HG03159 (cell line): ENCODE data around the gene KCNAB1.
"Not testable (repeated sequence)": the region's sequence is repeated elsewhere in the genome, so short reads cannot be mapped to it uniquely, and the experiment has no call there.

Experiments
- ATAC-seq: cut with Tn5 transposase; IDR thresholded peaks from one replicate; pipeline ENCODE4 v1.9.1; 2021; ENCODE audit warnings: mild to moderate bottlenecking, moderate library complexity; ENCODE audit not compliant: unreplicated experiment

The KCNAB1 gene

DNA sequence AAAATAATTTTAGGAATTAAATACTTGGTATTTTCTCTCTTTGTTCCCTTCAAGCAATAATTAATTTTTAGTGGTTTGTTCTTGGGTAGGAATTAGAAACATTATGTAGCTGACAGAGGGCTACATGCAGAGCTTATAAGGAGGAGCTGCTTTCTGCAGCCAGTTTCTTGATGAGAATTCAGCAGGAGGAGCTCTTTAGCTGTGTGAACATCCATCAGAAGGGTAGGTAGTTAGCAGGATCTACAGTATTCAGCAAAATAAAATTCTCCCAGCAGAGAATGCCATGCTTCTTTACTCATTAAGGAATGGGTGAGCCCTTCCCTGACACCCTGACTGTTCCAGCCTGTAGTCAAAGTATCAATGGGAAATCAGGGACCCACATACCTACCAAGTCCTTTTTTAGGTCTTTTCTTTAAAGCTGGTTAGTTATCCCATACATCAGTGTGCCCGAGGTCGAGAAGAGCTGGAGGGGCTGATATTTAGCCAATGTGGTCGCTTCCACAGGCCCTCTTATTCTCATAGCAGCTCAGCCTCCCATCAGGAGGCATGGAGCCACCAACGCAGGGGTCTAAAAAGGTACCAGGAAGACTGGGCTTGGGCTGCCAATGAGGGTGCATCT, 54.0 kb downstream of the KCNAB1 start:
- no peak for ATAC-seq

DNA sequence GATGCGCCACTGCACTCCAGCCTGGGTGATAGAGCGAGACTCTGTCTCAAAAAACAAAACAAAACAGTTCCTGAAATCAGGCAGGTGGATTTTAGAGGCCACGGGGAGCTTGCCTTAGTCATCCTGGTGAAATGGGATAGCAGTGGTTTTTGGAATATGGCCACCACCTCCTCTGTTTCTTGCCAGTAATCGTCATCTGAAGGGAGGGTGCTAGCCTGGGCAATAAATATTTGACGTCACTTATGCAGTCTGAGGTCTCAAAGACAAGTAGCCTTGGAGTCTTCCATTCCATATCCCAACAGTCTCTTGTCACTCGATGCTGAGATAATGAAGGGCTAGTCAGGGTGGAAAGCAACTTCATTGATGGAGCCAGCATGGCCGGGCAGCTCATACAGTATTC, 55.2 kb downstream of the KCNAB1 start:
- ATAC-seq = no peak

DNA sequence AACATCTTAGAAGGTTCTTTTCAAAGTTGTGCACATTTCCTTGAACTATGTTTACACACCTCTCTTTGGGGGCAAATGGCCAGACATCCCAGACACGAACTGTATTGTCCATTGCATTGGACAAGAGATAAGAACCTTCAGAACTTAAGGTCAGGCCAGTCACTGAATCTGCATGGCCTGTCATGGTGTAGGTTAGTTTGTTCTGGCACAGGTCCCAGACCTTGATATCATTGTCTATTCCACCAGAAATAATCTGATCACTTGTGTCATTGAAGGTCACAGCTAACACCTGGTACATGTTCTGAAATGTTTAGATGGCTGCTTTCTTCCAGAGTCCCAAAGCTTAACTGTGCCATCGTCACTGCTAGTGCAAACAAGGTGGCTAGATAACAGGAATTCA, 55.7 kb downstream of the KCNAB1 start:
- no peak for ATAC-seq

DNA sequence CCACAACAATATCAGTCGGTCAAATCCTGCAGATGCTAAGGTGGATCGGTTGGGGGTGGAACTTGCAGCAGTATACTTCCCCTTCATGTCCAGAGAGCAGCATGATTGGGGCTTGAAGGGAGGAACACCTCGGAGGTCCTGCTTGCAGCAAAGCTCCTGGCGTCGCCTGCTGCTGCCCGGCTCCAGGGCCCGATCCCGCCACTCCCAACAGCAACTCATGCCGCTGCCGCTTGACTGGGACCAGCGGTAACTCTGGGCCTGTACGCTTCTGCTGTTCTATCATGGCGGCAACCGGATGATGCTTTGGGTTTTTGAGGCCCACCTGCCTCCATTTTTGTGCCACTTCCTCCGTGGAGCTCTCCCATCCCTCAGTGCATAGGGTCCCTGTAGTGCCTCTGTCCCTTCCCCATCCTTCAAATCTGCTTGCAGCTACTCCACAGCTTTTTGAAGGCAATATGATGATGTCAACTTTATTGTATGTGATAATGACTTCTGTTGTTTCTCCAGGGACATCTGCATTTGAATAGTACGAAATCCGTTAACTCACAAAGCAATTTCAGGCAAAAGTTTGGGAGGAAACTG, 56.3 kb downstream of the KCNAB1 start:
- ATAC-seq = no peak

DNA sequence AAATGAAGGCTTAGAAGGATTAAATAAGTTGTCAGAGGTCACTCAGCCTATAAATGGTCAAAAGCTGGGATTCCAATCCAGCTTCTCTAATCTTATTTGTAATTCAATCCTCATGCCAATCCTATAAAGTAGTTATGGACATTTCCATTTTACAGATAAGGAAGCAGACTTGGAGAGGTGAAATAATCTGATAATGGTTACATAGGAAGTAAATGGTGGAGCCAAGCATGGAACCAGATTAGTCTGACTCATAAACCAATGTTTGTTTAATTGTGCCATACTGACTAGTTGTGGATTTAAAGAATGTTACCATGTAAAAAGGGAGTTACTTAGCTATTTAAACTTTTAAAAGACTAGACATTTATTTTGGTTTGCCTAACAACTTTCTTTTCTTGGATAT, 59.7 kb downstream of the KCNAB1 start:
- no peak for ATAC-seq

DNA sequence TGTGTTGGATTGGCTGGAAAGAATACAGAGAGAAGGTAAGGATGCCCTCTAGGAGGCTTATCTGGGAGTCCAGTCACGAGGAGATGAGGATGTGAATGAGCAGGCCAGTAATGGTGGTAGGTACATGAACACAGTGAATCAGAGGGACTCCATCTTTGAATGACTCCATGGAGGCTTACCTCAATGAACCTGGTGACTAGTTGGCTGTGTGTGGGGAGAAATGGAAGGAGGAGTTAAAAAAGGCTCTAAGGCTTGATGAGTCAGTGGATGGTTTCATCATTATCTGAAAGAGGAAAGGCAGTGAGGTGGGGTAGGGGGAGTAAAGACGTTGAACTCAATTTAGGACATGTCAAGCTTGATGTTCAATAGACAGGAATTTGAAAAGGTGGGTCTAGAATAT, 61.1 kb downstream of the KCNAB1 start:
- ATAC-seq = no peak

DNA sequence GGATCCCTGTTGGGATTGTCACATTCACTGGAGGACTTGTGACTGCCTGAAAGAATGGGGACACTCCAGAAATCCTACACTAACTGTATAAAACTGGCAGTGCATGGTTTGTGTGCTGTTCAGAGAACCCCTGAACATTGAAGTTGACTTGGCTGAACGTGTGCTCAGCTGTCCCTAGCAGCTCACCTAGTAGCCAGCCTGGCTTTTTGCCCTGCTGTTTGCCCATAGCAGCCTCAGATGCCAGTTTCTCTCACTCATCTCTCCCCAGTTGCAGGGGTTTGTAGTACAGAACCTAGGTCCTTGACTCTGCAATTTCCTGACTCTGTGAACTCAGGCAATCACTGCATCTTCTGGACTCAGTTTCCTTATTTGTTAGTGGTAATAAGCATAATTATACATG, 63.0 kb downstream of the KCNAB1 start:
- ATAC-seq = no peak

DNA sequence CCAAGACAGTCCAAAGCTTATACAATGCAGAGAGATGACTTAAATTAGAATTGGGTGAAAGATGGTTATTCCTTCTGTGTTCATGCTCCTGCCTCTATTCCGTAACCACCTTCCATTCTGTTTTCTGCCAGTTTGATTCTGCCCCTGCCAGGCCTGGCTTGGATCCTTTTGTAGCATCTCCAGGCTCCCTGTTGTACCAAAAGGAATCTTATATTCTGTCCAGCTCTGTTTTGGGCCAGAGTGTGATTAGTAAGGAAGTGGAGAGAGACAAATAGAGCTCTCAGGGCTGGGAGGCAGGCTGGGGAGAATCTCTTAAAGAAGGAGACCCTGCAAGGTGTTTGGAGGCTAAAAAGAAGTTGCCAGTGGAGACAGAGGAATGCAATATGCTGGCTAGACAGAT, 63.8 kb downstream of the KCNAB1 start:
- ATAC-seq = no peak

DNA sequence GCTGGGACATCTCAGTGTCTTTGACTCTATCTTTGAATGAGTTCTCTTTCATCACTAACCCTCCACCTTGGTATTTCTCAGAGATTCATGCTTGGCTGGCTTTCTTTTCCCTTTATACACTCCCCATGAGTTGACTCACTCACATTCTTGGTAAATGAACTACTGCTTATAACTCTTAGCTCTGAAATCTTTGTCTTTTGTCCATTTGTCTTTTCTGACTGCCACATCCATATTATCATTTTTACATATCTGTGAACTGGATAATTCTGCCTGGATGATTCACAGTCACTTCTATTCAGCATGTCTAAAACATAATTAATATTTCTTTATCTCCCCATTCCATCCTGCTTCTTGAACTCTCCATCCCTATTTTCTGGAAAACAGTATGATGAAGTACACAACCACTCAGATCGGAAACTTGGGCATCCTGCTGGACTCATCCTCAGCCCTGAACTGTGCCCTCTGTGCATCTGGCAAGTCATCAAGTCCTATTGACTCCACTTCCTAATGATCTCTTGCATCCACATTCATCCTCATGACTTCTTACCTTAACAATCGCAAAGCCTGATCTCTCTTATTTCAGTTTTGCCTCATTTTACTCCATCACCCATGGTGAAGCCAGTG, 66.9 kb downstream of the KCNAB1 start:
- no peak for ATAC-seq

DNA sequence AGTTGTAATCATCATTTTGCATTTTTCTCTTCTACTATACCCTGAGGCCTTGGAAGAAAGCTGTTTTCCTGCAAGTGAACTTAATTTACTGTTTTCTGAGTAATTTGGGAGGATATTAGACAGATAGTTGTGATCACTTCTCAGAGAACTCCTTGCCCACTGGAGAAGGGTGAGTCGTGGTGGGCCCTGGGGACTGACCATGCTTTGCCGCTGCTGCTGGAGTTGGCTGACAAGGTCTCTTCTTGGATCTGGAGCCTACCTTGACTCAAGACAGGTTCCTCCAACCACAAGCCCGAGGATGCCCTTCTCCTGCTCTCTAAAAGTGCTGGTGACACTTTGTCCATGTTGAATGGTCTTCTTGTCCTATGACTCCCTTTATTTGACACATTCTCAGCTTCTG, 68.4 kb downstream of the KCNAB1 start:
- no peak for ATAC-seq

DNA sequence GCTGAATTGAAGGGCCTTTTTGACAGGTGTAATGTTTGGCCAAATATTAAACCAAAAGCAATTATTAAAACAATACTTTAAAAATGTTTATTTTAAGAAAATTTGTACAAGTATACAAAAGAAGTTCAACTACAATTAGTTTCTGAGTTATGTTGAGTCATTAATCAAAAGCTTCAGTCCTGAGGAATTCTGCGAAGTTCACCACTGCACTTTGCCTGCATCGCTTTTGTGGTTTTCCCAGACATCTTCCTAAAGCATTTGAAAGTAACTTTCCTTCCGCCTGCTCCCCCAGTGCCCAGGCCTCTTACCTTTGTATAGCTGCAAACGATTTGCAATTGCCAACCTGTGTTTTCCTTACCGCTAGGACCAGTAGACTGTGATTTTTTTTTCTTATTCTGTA, 69.5 kb downstream of the KCNAB1 start:
- no peak for ATAC-seq

DNA sequence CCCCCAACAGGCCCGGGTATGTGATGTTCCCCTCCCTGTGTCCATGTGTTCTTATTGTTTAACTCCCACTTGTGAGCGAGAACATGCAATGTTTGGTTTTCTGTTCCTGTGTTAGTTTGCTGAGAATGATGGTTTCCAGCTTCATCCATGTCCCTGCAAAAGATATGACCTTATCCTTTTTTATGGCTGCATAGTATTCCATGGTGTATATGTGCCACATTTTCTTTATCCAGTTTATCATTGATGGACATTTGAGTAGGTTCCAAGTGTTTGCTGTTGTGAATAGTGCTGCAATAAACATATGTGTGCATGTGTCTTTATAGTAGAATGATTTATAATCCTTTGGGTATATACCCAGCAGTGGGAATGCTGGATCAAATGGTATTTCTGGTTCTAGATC, 74.6 kb downstream of the KCNAB1 start:
- not testable (repeated sequence) for ATAC-seq

DNA sequence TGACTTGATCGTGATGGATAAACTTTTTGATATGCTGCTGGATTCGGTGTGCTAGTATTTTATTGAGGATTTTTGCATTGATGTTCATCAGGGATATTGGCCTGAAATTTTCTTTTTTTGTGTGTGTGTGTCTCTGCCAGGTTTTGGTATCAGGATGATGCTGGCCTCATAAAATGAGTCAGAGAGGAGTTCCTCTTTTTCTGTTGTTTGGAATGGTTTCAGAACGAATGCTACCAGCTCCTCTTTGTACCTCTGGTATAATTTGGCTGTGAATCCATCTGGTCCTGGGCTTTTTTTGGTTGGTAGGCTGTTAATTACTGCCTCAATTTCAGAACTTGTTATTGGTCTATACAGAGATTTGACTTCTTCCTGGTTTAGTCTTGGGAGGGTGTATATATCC, 76.8 kb downstream of the KCNAB1 start:
- not testable (repeated sequence) for ATAC-seq

DNA sequence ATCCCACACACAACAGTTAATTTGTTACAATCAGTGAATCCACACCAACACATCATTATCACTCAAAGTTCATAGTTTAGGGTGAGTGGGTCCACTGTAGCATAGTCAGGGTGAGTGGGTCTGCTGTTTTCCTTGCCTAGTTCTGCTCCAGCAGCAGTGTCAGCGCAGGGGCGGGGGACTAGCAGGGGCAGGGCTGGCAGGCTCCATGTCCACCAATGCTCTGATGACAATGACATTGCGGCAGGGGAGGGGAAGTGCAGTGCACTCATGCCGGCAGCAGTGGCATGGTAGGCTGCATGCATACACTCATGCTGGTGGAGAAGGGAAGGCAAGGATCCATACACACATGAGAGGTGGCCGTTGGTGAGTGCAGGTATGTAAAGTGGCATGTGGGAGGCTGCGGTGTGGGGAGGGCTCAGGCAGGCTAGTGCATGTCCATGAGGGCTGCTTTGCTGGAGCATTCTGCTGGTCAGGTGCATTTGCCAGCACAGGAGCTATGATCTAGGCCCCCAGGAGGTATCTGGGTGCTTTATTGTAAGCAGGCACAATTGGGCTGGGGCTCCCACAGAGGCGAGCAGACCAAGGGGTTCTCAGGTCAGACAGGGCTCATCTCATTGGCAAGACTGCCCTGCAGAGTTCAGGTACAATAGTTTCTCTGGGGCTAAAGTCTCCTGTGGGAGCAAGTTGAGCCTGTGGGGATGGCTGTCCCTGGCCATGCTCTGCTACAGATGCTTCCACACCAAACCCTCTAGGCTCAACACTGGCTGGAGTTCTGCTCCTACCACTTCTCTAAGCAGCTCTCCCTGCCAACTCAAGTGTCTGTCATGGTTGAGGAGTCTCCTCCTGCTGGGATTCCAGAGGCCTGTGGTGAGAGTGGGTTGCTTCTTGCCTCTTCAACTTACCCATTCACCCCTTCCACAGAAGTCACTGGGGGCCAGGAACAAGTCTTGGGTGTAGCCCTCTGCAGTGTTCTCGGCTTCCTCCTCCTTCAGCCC, 81.3 kb downstream of the KCNAB1 start:
- no peak for ATAC-seq

DNA sequence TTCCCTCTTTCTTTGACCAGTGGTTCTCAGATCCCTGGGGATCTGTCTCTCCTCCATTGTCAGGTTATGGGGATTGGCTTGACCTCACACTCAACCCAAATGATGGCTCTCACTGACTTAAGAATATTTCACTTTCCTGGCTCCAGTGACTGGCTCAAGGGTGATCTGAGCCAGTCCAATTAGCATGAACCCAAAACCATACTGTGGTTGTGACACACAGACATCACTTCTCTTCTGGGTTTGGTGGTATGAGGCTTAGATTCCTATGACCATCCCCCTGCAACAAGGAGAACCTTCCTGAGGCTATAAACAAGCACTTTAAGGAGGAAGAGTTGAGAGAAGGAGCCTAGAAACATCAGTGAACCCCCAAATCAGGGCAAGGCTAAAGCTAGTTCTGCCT, 85.8 kb downstream of the KCNAB1 start:
- ATAC-seq = no peak

DNA sequence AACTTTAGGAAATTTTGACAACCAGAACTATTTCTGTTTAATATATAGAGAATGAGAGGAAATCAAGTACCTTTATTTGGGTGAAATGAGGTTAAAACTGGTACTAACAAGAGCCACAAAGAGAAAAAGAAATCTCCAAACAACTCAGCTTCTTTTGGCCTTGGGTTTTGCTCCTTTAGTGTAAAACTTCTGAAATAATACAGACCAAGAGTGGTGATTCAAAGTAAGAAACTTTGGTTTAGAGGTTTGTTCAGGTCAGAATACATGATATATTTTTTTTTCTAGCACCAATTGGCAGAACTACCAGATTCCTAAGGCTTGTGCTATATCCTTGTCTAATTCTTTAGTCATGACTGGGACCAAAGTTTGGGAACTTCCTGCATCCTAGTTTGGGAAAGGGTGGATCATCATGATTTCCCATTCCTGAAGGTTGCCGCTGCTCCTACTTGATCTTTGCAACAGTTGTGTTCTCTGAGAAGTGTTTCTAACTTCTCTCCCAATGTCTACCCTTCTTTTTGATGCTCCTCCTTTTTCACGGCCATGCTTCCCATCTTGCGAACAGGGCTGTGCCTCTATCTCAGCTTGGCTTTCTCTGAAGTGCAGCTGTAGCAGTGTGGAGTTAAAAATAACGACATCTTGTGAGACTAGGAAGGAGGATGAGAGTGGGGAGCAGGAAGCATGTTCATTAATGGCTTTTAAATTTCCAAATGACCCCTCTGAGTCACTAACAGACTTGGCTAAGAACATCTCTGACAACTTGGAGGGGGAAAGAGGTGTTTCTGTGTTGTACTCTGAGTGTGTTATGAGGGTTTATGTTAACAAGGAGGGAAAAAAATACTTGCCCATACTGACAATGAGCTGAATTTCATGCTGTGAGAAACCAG, 87.7 kb downstream of the KCNAB1 start:
- ATAC-seq = no peak

DNA sequence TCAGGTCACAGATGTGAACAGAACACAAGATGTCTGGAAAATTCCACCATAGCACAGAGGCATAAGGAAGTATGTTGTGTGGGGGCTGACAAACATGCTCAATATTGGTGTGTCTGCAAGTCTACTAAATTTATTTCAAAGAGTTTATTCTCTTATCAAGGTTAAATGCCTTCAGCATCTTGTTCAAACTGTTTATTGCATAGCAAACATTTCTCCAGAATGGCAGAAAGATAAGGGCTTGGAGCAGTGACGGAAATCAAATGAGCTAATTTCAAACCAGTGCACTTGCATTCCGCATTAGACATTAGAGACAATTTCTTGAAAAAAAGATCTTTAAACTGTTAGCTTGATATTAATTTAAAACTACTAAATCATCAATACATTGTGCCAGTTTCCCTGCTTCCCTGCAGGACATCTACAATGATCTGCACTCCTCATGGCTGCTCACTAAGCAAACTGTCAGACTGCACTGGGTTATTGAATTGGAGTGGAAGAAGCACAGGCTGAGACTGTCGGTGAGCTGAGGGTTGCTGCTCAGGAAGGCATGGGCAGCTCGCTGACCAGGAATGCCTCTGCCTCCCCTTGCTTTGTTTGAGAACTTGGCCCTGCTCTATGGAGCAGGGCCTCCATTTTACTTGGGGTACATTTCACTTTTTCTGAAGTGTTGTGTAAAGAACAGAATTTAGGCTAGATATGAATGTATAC, 89.4 kb downstream of the KCNAB1 start:
- no peak for ATAC-seq

DNA sequence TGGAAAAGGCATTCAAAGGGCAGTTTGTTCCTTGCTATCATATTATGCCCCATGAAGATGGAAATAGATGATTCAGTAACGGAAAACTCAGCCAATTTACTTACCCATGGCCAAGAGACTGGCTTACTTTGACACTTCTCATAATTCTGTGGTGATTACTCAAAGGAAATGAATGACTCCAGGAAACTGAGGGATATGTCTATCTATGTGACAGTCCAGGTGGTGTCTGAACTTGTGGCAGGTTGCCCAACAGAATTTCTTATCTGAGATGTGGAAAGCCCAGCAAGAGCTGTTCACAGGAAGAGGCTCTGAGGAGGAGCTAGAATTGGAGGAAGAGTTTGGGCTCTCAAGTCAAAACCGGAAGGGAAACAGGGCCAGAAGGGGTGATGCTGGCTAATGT, 91.2 kb downstream of the KCNAB1 start:
- no peak for ATAC-seq

DNA sequence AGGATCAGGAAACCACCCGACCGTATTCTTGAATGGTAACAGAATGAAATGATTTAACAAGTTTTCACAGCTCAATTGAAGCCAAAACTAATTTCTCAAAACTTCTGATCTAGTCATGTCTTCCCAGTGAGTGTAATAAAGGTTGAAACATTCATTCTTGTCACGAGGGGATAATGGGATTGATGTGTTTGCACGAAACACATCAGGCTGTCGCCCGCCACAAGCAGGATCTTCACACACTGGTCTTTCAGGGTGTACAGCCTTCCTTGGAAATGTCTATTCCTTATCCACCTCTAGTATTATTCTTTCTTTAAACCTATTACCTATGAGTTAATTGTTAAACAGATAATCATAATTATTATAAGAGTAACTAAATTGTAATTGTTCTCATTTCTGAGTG, 94.3 kb downstream of the KCNAB1 start:
- ATAC-seq = no peak

DNA sequence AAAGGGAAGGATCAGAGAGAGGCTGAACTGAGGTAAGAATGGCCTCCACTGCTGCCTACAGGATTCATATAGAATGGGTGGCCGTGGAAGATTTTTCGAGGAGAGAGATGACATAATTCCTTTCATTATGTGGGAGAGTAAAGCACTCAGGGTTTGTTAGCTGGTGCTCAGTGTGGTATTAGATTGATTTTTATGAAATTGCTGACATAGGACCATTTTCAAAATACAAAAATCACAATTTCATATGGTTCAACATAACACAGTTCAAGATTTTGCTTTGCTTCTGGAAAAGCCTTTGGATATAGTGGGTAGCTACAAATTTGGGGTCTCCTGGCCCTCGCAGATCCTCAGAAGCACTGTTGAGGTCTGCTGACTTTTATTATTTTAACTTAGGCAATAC, 95.4 kb downstream of the KCNAB1 start:
- ATAC-seq = no peak
